Endothelial cell of umbilical vein (primary cell): Measurements from ENCODE around the gene STT3B. TPM values are rescaled to one million over a fixed set of nuclear protein-coding genes. Genes with fewer than 3 reads are reported as not detected.
A peak's percentile ranks its signal among the peaks of the same experiment; 100 is the strongest.

Experiments used
- BruUV-seq: library from RNA; stranded (reverse); fragments of 400-500 nt; replicated peaks from 2 replicates; lab custom pipeline; 2021; lab: Mats Ljungman, UMichigan
- CTCF ChIA-PET: fragments of 300-600, 350-600 bp; sonication (Branson Sonifier 250); formaldehyde crosslinking; loops from one replicate; lab custom pipeline; 2021; ENCODE audit warnings: antibody characterized with exemption, inconsistent platforms; lab: Charles Lee
- POLR2A ChIA-PET: fragments of 300-600, 350-600 bp; sonication (Branson Sonifier 250); formaldehyde crosslinking; loops from one replicate; lab custom pipeline; 2021; ENCODE audit warnings: antibody characterized with exemption, inconsistent platforms; lab: Charles Lee
- DNase-seq: peaks from one replicate; pipeline ENCODE4 v3.0.0-alpha.2; 2011; ENCODE audit warnings: low read depth, low spot score
- FAIRE-seq: peaks from 2 replicates; lab custom pipeline; 2011; peaks lifted over from hg19 to GRCh38; lab: Jason Lieb, UNC
- H2AFZ ChIP-seq: 2 replicates; pipeline ENCODE4 v1.6.0; 2012; ENCODE audit warnings: low read depth, low read length, control low read depth, inconsistent platforms
- H3K27ac ChIP-seq: 2 replicates; pipeline ENCODE4 v1.5.1; 2011; ENCODE audit warnings: low read depth, mild to moderate bottlenecking, control low read depth, low read length, moderate library complexity; ENCODE audit not compliant: insufficient read depth
- H3K27me3 ChIP-seq, 2 experiments: 2 replicates each; pipeline versions ENCODE4 v1.6.0 to v1.6.1; 2011; ENCODE audit warnings: low read length in 2 of 2, mixed read lengths in 1 of 2; ENCODE audit not compliant: control insufficient read depth in 2 of 2, insufficient read depth in 2 of 2
- H3K36me3 ChIP-seq, 2 experiments: 2 replicates in 1 of 2; 3 replicates in 1 of 2; pipeline ENCODE4 v1.5.1; 2011; ENCODE audit warnings: low read length in 2 of 2, mild to moderate bottlenecking in 1 of 2, moderate library complexity in 1 of 2; ENCODE audit not compliant: control insufficient read depth in 2 of 2, insufficient read depth in 2 of 2; ENCODE audit errors: extremely low read depth in 1 of 2
- H3K4me1 ChIP-seq: 3 replicates; pipeline ENCODE4 v1.5.1; 2011; ENCODE audit warnings: mild to moderate bottlenecking, low read length; ENCODE audit not compliant: control insufficient read depth, insufficient read depth; ENCODE audit errors: extremely low read depth
- H3K4me2 ChIP-seq: 2 replicates; pipeline ENCODE4 v1.6.1; 2011; ENCODE audit warnings: low read length, control low read depth, mixed read lengths; ENCODE audit not compliant: insufficient read depth
- H3K4me3 ChIP-seq, 3 experiments: fragments of 200-600 bp in 1 of 3; sonication (generic), shearing (Covaris generic) in 1 of 3; replicated peaks in 1 of 3; 2 replicates each; pipeline ENCODE4 v1.5.1; 2011 to 2016; ENCODE audit warnings: control low read depth in 3 of 3, low read length in 3 of 3, mild to moderate bottlenecking in 2 of 3, inconsistent platforms in 1 of 3, low read depth in 1 of 3, moderate library complexity in 1 of 3; ENCODE audit not compliant: insufficient read depth in 1 of 3
- H3K79me2 ChIP-seq: 2 replicates; pipeline ENCODE4 v1.6.0; 2012; ENCODE audit warnings: low read length, inconsistent platforms; ENCODE audit not compliant: control insufficient read depth, insufficient read depth
- H3K9ac ChIP-seq: replicated peaks from 2 replicates; pipeline ENCODE3; 2011; ENCODE audit warnings: low read length, control low read depth; ENCODE audit not compliant: insufficient read depth; ENCODE audit errors: extremely low read depth
- H3K9me1 ChIP-seq: replicated peaks from 3 replicates; pipeline ENCODE4 v1.6.0; 2011; ENCODE audit warnings: mild to moderate bottlenecking, low read length; ENCODE audit not compliant: control insufficient read depth, insufficient read depth; ENCODE audit errors: extremely low read depth
- H3K9me3 ChIP-seq: replicated peaks from 2 replicates; pipeline ENCODE4 v1.5.1; 2012; ENCODE audit warnings: low read length, inconsistent platforms; ENCODE audit not compliant: control insufficient read depth, insufficient read depth
- H4K20me1 ChIP-seq: replicated peaks from 2 replicates; pipeline ENCODE3; 2011; ENCODE audit warnings: mild to moderate bottlenecking, low read length; ENCODE audit not compliant: control insufficient read depth, insufficient read depth; ENCODE audit errors: extremely low read depth
- EZH2 ChIP-seq: IDR thresholded peaks from 2 replicates; pipeline ENCODE4 v1.6.1; 2012; ENCODE audit warnings: borderline replicate concordance, low read depth, mild to moderate bottlenecking, moderate library complexity, low read length, inconsistent platforms; ENCODE audit not compliant: severe bottlenecking
- FOS ChIP-seq: IDR thresholded peaks from 2 replicates; pipeline ENCODE4 v1.6.1; 2011; ENCODE audit warnings: mild to moderate bottlenecking, low read length, moderate library complexity, borderline replicate concordance; ENCODE audit not compliant: insufficient read depth
- GATA2 ChIP-seq: IDR thresholded peaks from 2 replicates; pipeline ENCODE4 v1.7.0; 2011; ENCODE audit warnings: low read depth, mild to moderate bottlenecking, moderate library complexity, mixed read lengths, low read length; ENCODE audit not compliant: insufficient read length, insufficient read depth
- JUN ChIP-seq: IDR thresholded peaks from 2 replicates; pipeline ENCODE4 v1.6.1; 2011; ENCODE audit warnings: borderline replicate concordance, low read depth; ENCODE audit not compliant: insufficient read length, insufficient read depth
- MYC ChIP-seq: IDR thresholded peaks from one replicate; pipeline ENCODE4 v1.6.1; 2011; ENCODE audit warnings: mild to moderate bottlenecking, low read depth, low read length
- POLR2A ChIP-seq: IDR thresholded peaks from 2 replicates; pipeline ENCODE4 v1.6.1; 2012; ENCODE audit warnings: low read depth, mild to moderate bottlenecking, control low read depth, low read length
- POLR2AphosphoS5 ChIP-seq: IDR thresholded peaks from 2 replicates; pipeline ENCODE4 v1.6.1; 2012; ENCODE audit warnings: low read depth, mild to moderate bottlenecking, control low read depth, low read length, moderate library complexity; ENCODE audit not compliant: insufficient read depth
- dilution Hi-C: fragments of 300-500 bp; cut with MboI; formaldehyde crosslinking; loops from one replicate; pipeline ENCODE4 v1.15.0; 2019; ENCODE audit warnings: low sequenced_read_pairs; ENCODE audit not compliant: extremely low pct_ligation_motif_present
- intact Hi-C: fragments of 100-400 bp; cut with micrococcal nuclease; formaldehyde crosslinking; loops from one replicate; pipeline ENCODE4 v1.10.0; 2022
- polyA plus RNA-seq, 4 experiments: library from polyadenylated mRNA; depleted of rRNA in 3 of 4; stranded (reverse) in 3 of 4; unstranded in 1 of 4; fragments of >200 nt; gene quantifications; 2 replicates each; pipeline versions ENCODE4 v1.2.1 to v1.2.3, GENCODE V29; 2011 to 2012; ENCODE audit warnings: missing spikeins in 1 of 4
- total RNA-seq: library from RNA; stranded (reverse); gene quantifications from 2 replicates; pipeline ENCODE4 v1.2.3, GENCODE V29; 2021
- TF ChIP-seq, protein P1 (sequence below): IDR thresholded peaks from 2 replicates; pipeline ENCODE4 v1.6.1; 2011; ENCODE audit not compliant: insufficient read depth, insufficient read length
- TF ChIP-seq, protein P2 (sequence below), 2 donors: IDR thresholded peaks; 1 replicate in 1 of 2; 2 replicates in 1 of 2; pipeline ENCODE4 v1.5.1; 2011; ENCODE audit warnings: low read length in 2 of 2, mild to moderate bottlenecking in 2 of 2, moderate library complexity in 2 of 2, control low read depth in 1 of 2, inconsistent platforms in 1 of 2, low read depth in 1 of 2; ENCODE audit not compliant: insufficient read depth in 1 of 2; ENCODE audit errors: extremely low read depth in 1 of 2

STT3B gene
- total and polyA plus RNA-seq, 2 donors (not counting 3 experiments of a cell fraction or from before 2014, with no cell fraction given) = 56.4 to 113 TPM

DNA sequence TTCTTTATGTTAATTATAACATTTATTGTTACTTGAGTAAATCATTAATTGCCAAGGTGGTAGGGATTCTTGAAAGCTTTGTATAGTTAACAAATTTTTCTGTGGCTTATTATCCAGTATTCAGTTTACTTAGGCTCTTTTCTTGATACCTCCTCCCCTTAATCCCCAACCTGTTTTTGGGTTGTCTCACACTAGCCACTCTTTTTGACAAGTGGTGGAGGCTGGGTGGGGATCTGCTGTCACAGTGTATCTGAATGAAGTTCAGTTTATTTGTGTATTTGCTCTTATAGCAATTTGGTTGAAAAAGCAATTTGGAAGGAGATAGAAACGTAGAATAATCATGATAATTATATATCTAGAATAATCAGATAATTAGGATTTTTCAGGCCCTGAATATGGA, 43.8 kb downstream of the STT3B start:
- Histone ChIP-seq H3K79me2 (peaks cover 58% of the 10 kb centered on the region), H3K4me2 (no peak overlapping the region), H3K4me1 (peaks cover 6% of the 10 kb centered on the region), H3K9ac (no peak overlapping the region), H2AFZ (no peak overlapping the region), H3K27me3 (no peaks in the 10 kb centered on the region), H4K20me1 (peaks cover 23% of the 10 kb centered on the region), H3K9me3 (no peaks in the 10 kb centered on the region), H3K36me3 (no peaks in the 10 kb centered on the region), H3K4me3 (no peak overlapping the region), H3K27ac (no peak overlapping the region), H3K9me1 (no peaks in the 10 kb centered on the region)
- ChIA-PET POLR2A (no interaction called here), CTCF (interaction anchor here (1.3 kb wide), 2 partner anchors 10 to 31 kb away, joined by 3 read pairs; no protein-coding TSS in a partner anchor)
- TF ChIP-seq JUN (no peak), GATA2 (no peak), POLR2A (no peak), EZH2 (no peak), MYC (no peak), POLR2AphosphoS5 (no peak), FOS (no peak)
- TF ChIP-seq, protein P1, sequence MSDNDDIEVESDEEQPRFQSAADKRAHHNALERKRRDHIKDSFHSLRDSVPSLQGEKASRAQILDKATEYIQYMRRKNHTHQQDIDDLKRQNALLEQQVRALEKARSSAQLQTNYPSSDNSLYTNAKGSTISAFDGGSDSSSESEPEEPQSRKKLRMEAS = no peak
- TF ChIP-seq, protein P2, sequence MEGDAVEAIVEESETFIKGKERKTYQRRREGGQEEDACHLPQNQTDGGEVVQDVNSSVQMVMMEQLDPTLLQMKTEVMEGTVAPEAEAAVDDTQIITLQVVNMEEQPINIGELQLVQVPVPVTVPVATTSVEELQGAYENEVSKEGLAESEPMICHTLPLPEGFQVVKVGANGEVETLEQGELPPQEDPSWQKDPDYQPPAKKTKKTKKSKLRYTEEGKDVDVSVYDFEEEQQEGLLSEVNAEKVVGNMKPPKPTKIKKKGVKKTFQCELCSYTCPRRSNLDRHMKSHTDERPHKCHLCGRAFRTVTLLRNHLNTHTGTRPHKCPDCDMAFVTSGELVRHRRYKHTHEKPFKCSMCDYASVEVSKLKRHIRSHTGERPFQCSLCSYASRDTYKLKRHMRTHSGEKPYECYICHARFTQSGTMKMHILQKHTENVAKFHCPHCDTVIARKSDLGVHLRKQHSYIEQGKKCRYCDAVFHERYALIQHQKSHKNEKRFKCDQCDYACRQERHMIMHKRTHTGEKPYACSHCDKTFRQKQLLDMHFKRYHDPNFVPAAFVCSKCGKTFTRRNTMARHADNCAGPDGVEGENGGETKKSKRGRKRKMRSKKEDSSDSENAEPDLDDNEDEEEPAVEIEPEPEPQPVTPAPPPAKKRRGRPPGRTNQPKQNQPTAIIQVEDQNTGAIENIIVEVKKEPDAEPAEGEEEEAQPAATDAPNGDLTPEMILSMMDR (IDR thresholded peaks at IDR 0.05; ENCODE audit: extremely low read depth in 1 of 2, insufficient read depth in 1 of 2, low read depth in 1 of 2, low read length in 2 of 2) = no peak
- TSS peak; percentile 7 for BruUV-seq
- no peak for FAIRE-seq
- intact Hi-C loops (no loop called here), dilution Hi-C loops (no loop called here)
- DNase-seq = no peak
